GM23338 (cell line): ENCODE data around the gene KRTAP5-4. TPM values are rescaled to one million over a fixed set of nuclear protein-coding genes. Genes with fewer than 3 reads are reported as not detected.

Experiments used
- ATAC-seq: fragments of 200-7000 bp; cut with Tn5 transposase; 3 replicates; pipeline ENCODE4 v1.9.1; 2020
- DNase-seq: peaks from one replicate; pipeline ENCODE4 v3.0.0-alpha.2; 2015; ENCODE audit warnings: low spot score
- H2AFZ ChIP-seq: fragments of 200-600 bp; sonication (generic); 2 replicates; pipeline ENCODE4 v1.8.0; 2016; ENCODE audit warnings: antibody characterized with exemption, mild to moderate bottlenecking, moderate library complexity
- H3F3A ChIP-seq: fragments of 200-600 bp; sonication (generic); replicated peaks from 2 replicates; pipeline ENCODE4 v1.8.0; 2017; ENCODE audit warnings: antibody characterized with exemption, mixed run types, low read depth
- H3K27ac ChIP-seq: fragments of 200-600 bp; sonication (generic); 2 replicates; pipeline ENCODE4 v1.6.1; 2016; ENCODE audit warnings: low read depth
- H3K27me3 ChIP-seq: fragments of 200-600 bp; sonication (generic); 2 replicates; pipeline ENCODE4 v1.8.0; 2016; ENCODE audit warnings: mild to moderate bottlenecking, mixed run types, moderate library complexity; ENCODE audit not compliant: insufficient read depth
- H3K36me3 ChIP-seq: fragments of 200-600 bp; sonication (generic); 2 replicates; pipeline ENCODE4 v1.8.0; 2016; ENCODE audit warnings: mild to moderate bottlenecking; ENCODE audit not compliant: insufficient read depth
- H3K4me1 ChIP-seq: fragments of 200-600 bp; sonication (generic); 2 replicates; pipeline ENCODE4 v1.8.0; 2016; ENCODE audit warnings: mild to moderate bottlenecking, moderate library complexity; ENCODE audit not compliant: insufficient read depth
- H3K4me2 ChIP-seq: fragments of 200-600 bp; sonication (generic); 2 replicates; pipeline ENCODE4 v1.7.1; 2017; ENCODE audit warnings: mixed run types
- H3K4me3 ChIP-seq: fragments of 200-600 bp; sonication (generic); 2 replicates; pipeline ENCODE4 v1.6.1; 2016; ENCODE audit warnings: mixed run types
- H3K79me2 ChIP-seq: fragments of 200-600 bp; sonication (generic); replicated peaks from 2 replicates; pipeline ENCODE4 v1.8.0; 2017; ENCODE audit warnings: mild to moderate bottlenecking; ENCODE audit not compliant: insufficient read depth
- H3K9me2 ChIP-seq: fragments of 200-600 bp; sonication (generic); 2 replicates; pipeline ENCODE4 v1.8.0; 2017; ENCODE audit not compliant: insufficient read depth
- H4K20me1 ChIP-seq: fragments of 200-600 bp; sonication (generic); replicated peaks from 2 replicates; pipeline ENCODE4 v1.8.0; 2017; ENCODE audit warnings: mild to moderate bottlenecking; ENCODE audit not compliant: insufficient read depth
- H3K27ac Mint-ChIP-seq: 2 replicates; pipeline ENCODE4 v1.8.0; 2020; ENCODE audit warnings: inconsistent platforms, mild to moderate bottlenecking, moderate library complexity, mixed read lengths
- H3K27me3 Mint-ChIP-seq: 3 replicates; pipeline ENCODE4 v1.8.0; 2022; ENCODE audit warnings: low read depth, mild to moderate bottlenecking, moderate library complexity, mixed read lengths, inconsistent platforms; ENCODE audit not compliant: insufficient read depth, poor library complexity
- H3K36me3 Mint-ChIP-seq: 3 replicates; pipeline ENCODE4 v1.8.0; 2021; ENCODE audit warnings: low read depth, mild to moderate bottlenecking, inconsistent platforms, moderate library complexity, mixed read lengths
- H3K4me1 Mint-ChIP-seq: 3 replicates; pipeline ENCODE4 v1.8.0; 2020; ENCODE audit warnings: mild to moderate bottlenecking, inconsistent platforms, mixed read lengths
- H3K4me3 Mint-ChIP-seq: 3 replicates; pipeline ENCODE4 v1.8.0; 2021; ENCODE audit warnings: moderate library complexity, mild to moderate bottlenecking, inconsistent platforms, mixed read lengths
- H3K9me3 Mint-ChIP-seq: 3 replicates; pipeline ENCODE4 v1.8.0; 2020; ENCODE audit warnings: moderate library complexity, mild to moderate bottlenecking, inconsistent platforms, mixed read lengths
- CREB1 ChIP-seq: fragments of 250-450 bp; sonication (Bioruptor Pico); IDR thresholded peaks from 2 replicates; pipeline ENCODE4 v1.5.0; 2020; ENCODE audit warnings: low read depth, mild to moderate bottlenecking, moderate library complexity
- ETS1 ChIP-seq: IDR thresholded peaks from 2 replicates; pipeline ENCODE4 v1.6.1; 2016; ENCODE audit warnings: antibody characterized with exemption
- EZH2 ChIP-seq: fragments of 200-600 bp; sonication (generic); IDR thresholded peaks from one replicate; pipeline ENCODE4 v1.8.0; 2017; ENCODE audit warnings: antibody characterized with exemption, mild to moderate bottlenecking, low read depth; ENCODE audit not compliant: unreplicated experiment
- EZH2phosphoT487 ChIP-seq: fragments of 200-600 bp; sonication (generic); IDR thresholded peaks from one replicate; pipeline ENCODE4 v1.8.1; 2018; ENCODE audit warnings: antibody characterized with exemption; ENCODE audit not compliant: unreplicated experiment
- JUNB ChIP-seq: IDR thresholded peaks from one replicate; pipeline ENCODE4 v1.6.1; 2016; ENCODE audit warnings: antibody characterized with exemption; ENCODE audit not compliant: unreplicated experiment
- NANOG ChIP-seq: IDR thresholded peaks from 2 replicates; pipeline ENCODE4 v1.6.1; 2016; ENCODE audit warnings: antibody characterized with exemption, borderline replicate concordance
- POLR2AphosphoS5 ChIP-seq: IDR thresholded peaks from 2 replicates; pipeline ENCODE4 v1.6.1; 2016; ENCODE audit warnings: antibody characterized with exemption, low read depth
- REST ChIP-seq: IDR thresholded peaks from one replicate; pipeline ENCODE4 v1.6.1; 2018; ENCODE audit warnings: antibody characterized with exemption; ENCODE audit not compliant: unreplicated experiment
- STAT1 ChIP-seq: IDR thresholded peaks from one replicate; pipeline ENCODE4 v1.6.1; 2016; ENCODE audit warnings: antibody characterized with exemption; ENCODE audit not compliant: unreplicated experiment
- ZNF114 ChIP-seq: fragments of 250-450 bp; sonication (Bioruptor Pico); IDR thresholded peaks from 2 replicates; pipeline ENCODE4 v1.5.0; 2020; ENCODE audit warnings: mild to moderate bottlenecking, moderate library complexity
- ZNF331 ChIP-seq: fragments of 250-450 bp; sonication (Bioruptor Pico); IDR thresholded peaks from 2 replicates; pipeline ENCODE4 v1.5.0; 2020; ENCODE audit warnings: low read depth, mild to moderate bottlenecking, moderate library complexity
- polyA plus RNA-seq: library from polyadenylated mRNA; unstranded; fragments of >200 nt; fragmentation: Nextera tagmentation; extraction: Ambion mirVana; gene quantifications from 2 replicates; pipeline ENCODE4 v1.2.1, GENCODE V29; 2016
- total RNA-seq: library from RNA; depleted of rRNA; stranded (reverse); fragments of >200 nt; shearing (Covaris generic); gene quantifications from 2 replicates; pipeline ENCODE4 v1.2.3, GENCODE V29; 2014
- TF ChIP-seq, protein P1 (sequence below): fragments of 250-450 bp; sonication (Bioruptor Pico); IDR thresholded peaks from 2 replicates; pipeline ENCODE4 v1.5.0; 2020; ENCODE audit warnings: mild to moderate bottlenecking, moderate library complexity
- TF ChIP-seq, protein P2 (sequence below), 2 experiments: fragments of 200-600 bp in 1 of 2; sonication (generic) in 1 of 2; conservative IDR thresholded peaks; 2 replicates each; pipeline versions ENCODE4 v1.5.1 to v1.6.1; 2016 to 2017; ENCODE audit warnings: antibody characterized with exemption in 2 of 2, low read depth in 2 of 2, mild to moderate bottlenecking in 2 of 2, moderate library complexity in 1 of 2

The KRTAP5-4 gene
- total and polyA plus RNA-seq, 2 experiments from 2014 or later = not detected

- no peaks in the 10 kb centered on the region for H3K9me3 Mint-ChIP-seq
- H3K4me1 Mint-ChIP-seq = no peaks in the 10 kb centered on the region
- H3K4me2 ChIP-seq = no peak overlapping the region
- no peaks in the 10 kb centered on the region for H4K20me1 ChIP-seq
- no peaks in the 10 kb centered on the region for H3K9me2 ChIP-seq
- H3K27me3 ChIP-seq = no peaks in the 10 kb centered on the region
- H3K36me3 ChIP-seq = no peaks in the 10 kb centered on the region
- DNase-seq = no peak
- H3K36me3 Mint-ChIP-seq = no peaks in the 10 kb centered on the region
- H3K79me2 ChIP-seq = no peaks in the 10 kb centered on the region
- no peaks in the 10 kb centered on the region for H3K4me1 ChIP-seq
- TF ChIP-seq, protein P1, sequence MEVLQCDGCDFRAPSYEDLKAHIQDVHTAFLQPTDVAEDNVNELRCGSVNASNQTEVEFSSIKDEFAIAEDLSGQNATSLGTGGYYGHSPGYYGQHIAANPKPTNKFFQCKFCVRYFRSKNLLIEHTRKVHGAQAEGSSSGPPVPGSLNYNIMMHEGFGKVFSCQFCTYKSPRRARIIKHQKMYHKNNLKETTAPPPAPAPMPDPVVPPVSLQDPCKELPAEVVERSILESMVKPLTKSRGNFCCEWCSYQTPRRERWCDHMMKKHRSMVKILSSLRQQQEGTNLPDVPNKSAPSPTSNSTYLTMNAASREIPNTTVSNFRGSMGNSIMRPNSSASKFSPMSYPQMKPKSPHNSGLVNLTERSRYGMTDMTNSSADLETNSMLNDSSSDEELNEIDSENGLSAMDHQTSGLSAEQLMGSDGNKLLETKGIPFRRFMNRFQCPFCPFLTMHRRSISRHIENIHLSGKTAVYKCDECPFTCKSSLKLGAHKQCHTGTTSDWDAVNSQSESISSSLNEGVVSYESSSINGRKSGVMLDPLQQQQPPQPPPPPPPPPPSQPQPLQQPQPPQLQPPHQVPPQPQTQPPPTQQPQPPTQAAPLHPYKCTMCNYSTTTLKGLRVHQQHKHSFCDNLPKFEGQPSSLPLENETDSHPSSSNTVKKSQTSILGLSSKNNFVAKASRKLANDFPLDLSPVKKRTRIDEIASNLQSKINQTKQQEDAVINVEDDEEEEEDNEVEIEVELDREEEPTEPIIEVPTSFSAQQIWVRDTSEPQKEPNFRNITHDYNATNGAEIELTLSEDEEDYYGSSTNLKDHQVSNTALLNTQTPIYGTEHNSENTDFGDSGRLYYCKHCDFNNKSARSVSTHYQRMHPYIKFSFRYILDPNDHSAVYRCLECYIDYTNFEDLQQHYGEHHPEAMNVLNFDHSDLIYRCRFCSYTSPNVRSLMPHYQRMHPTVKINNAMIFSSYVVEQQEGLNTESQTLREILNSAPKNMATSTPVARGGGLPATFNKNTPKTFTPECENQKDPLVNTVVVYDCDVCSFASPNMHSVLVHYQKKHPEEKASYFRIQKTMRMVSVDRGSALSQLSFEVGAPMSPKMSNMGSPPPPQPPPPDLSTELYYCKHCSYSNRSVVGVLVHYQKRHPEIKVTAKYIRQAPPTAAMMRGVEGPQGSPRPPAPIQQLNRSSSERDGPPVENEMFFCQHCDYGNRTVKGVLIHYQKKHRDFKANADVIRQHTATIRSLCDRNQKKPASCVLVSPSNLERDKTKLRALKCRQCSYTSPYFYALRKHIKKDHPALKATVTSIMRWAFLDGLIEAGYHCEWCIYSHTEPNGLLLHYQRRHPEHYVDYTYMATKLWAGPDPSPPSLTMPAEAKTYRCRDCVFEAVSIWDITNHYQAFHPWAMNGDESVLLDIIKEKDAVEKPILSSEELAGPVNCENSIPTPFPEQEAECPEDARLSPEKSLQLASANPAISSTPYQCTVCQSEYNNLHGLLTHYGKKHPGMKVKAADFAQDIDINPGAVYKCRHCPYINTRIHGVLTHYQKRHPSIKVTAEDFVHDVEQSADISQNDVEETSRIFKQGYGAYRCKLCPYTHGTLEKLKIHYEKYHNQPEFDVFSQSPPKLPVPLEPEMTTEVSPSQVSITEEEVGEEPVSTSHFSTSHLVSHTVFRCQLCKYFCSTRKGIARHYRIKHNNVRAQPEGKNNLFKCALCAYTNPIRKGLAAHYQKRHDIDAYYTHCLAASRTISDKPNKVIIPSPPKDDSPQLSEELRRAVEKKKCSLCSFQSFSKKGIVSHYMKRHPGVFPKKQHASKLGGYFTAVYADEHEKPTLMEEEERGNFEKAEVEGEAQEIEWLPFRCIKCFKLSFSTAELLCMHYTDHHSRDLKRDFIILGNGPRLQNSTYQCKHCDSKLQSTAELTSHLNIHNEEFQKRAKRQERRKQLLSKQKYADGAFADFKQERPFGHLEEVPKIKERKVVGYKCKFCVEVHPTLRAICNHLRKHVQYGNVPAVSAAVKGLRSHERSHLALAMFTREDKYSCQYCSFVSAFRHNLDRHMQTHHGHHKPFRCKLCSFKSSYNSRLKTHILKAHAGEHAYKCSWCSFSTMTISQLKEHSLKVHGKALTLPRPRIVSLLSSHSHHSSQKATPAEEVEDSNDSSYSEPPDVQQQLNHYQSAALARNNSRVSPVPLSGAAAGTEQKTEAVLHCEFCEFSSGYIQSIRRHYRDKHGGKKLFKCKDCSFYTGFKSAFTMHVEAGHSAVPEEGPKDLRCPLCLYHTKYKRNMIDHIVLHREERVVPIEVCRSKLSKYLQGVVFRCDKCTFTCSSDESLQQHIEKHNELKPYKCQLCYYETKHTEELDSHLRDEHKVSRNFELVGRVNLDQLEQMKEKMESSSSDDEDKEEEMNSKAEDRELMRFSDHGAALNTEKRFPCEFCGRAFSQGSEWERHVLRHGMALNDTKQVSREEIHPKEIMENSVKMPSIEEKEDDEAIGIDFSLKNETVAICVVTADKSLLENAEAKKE (CRISPR knock-in tag) = no peak
- TF ChIP-seq REST (no peak), JUNB (no peak), CREB1 (CRISPR knock-in tag) (no peak), ZNF331 (CRISPR knock-in tag) (no peak), STAT1 (no peak), EZH2phosphoT487 (no peak), POLR2AphosphoS5 (no peak), NANOG (no peak), ETS1 (no peak), EZH2 (no peak), ZNF114 (CRISPR knock-in tag) (no peak)
- TF ChIP-seq, protein P2, sequence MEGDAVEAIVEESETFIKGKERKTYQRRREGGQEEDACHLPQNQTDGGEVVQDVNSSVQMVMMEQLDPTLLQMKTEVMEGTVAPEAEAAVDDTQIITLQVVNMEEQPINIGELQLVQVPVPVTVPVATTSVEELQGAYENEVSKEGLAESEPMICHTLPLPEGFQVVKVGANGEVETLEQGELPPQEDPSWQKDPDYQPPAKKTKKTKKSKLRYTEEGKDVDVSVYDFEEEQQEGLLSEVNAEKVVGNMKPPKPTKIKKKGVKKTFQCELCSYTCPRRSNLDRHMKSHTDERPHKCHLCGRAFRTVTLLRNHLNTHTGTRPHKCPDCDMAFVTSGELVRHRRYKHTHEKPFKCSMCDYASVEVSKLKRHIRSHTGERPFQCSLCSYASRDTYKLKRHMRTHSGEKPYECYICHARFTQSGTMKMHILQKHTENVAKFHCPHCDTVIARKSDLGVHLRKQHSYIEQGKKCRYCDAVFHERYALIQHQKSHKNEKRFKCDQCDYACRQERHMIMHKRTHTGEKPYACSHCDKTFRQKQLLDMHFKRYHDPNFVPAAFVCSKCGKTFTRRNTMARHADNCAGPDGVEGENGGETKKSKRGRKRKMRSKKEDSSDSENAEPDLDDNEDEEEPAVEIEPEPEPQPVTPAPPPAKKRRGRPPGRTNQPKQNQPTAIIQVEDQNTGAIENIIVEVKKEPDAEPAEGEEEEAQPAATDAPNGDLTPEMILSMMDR (conservative IDR thresholded peaks at IDR 0.05; ENCODE audit: low read depth in 2 of 2) = no peak
- peaks cover 12% of the 10 kb centered on the region for H3K27me3 Mint-ChIP-seq
- no peak overlapping the region for H3K4me3 ChIP-seq
- no peak for ATAC-seq
- H2AFZ ChIP-seq = no peak overlapping the region
- H3K27ac ChIP-seq = no peak overlapping the region
- no peaks in the 10 kb centered on the region for H3F3A ChIP-seq
- no peak overlapping the region for H3K27ac Mint-ChIP-seq
- H3K4me3 Mint-ChIP-seq = no peak overlapping the region
These were observed 46.0 kb upstream of the KRTAP5-4 start for GRCh38 chr11:1667906-1668305.
